Caco-2 (cell line): ENCODE measurements around the gene ATP2B1. TPM values are rescaled to one million over a fixed set of nuclear protein-coding genes. Genes with fewer than 3 reads are reported as not detected.

Experiments
- BruUV-seq: library from RNA; stranded (reverse); fragments of 400-500 nt; replicated peaks from 2 replicates; lab custom pipeline; 2021; lab: Mats Ljungman, UMichigan
- CTCF ChIA-PET: fragments of 300-600 bp; sonication (Branson Sonifier 250); formaldehyde crosslinking; loops from one replicate; lab custom pipeline; 2022; ENCODE audit warnings: antibody characterized with exemption; lab: Charles Lee
- POLR2A ChIA-PET: fragments of 300-600 bp; sonication (Branson Sonifier 250); formaldehyde crosslinking; loops from one replicate; lab custom pipeline; 2022; ENCODE audit warnings: antibody characterized with exemption; lab: Charles Lee
- DNase-seq, 2 experiments: peaks; one replicate each; pipeline versions ENCODE4 v3.0.0 to v3.0.0-alpha.2; 2020 to 2022
- H3K27me3 ChIP-seq: replicated peaks from 2 replicates; pipeline ENCODE4 v1.6.0; 2011; ENCODE audit warnings: low read length; ENCODE audit not compliant: control insufficient read depth, insufficient read depth
- H3K36me3 ChIP-seq: 2 replicates; pipeline ENCODE4 v1.5.1; 2011; ENCODE audit warnings: low read length; ENCODE audit not compliant: control insufficient read depth, insufficient read depth
- H3K4me1 ChIP-seq: fragments of 250-450 bp; sonication (Bioruptor Pico); 2 replicates; pipeline ENCODE4 v1.5.1; 2020; ENCODE audit warnings: mild to moderate bottlenecking
- H3K4me3 ChIP-seq: 2 replicates; pipeline ENCODE4 v1.5.1; 2011; ENCODE audit warnings: low read depth, mild to moderate bottlenecking, control low read depth, low read length
- H3K9me3 ChIP-seq: fragments of 250-450 bp; sonication (Bioruptor Pico); 2 replicates; pipeline ENCODE4 v1.5.1; 2020; ENCODE audit warnings: mild to moderate bottlenecking, moderate library complexity
- H3K27ac Mint-ChIP-seq: one replicate; pipeline ENCODE4 v1.8.0; 2022; ENCODE audit warnings: mixed read lengths; ENCODE audit not compliant: unreplicated experiment
- H3K27me3 Mint-ChIP-seq: one replicate; pipeline ENCODE4 v1.8.0; 2022; ENCODE audit warnings: mixed read lengths; ENCODE audit not compliant: insufficient read depth, unreplicated experiment
- H3K36me3 Mint-ChIP-seq: one replicate; pipeline ENCODE4 v1.8.0; 2022; ENCODE audit warnings: mild to moderate bottlenecking, mixed read lengths; ENCODE audit not compliant: insufficient read depth, unreplicated experiment
- H3K4me1 Mint-ChIP-seq: one replicate; pipeline ENCODE4 v1.8.0; 2022; ENCODE audit warnings: low read depth, mixed read lengths; ENCODE audit not compliant: unreplicated experiment
- H3K4me3 Mint-ChIP-seq: one replicate; pipeline ENCODE4 v1.8.0; 2022; ENCODE audit warnings: mild to moderate bottlenecking, moderate library complexity, mixed read lengths; ENCODE audit not compliant: unreplicated experiment
- H3K9me3 Mint-ChIP-seq: one replicate; pipeline ENCODE4 v1.8.0; 2022; ENCODE audit warnings: mixed read lengths; ENCODE audit not compliant: unreplicated experiment
- intact Hi-C: fragments of 100-400 bp; cut with micrococcal nuclease; formaldehyde crosslinking; loops from one replicate; pipeline ENCODE4 v1.10.0; 2022; ENCODE audit not compliant: unreplicated experiment
- total RNA-seq: library from RNA; stranded (reverse); gene quantifications from 2 replicates; pipeline ENCODE4 v1.2.3, GENCODE V29; 2022
- TF ChIP-seq, protein P1 (sequence below), 2 experiments: fragments of 200-600 bp in 1 of 2; IDR thresholded peaks; 1 replicate in 1 of 2; 2 replicates in 1 of 2; pipeline versions ENCODE4 v1.5.1 to v1.8.0; 2011 to 2022; ENCODE audit warnings: antibody characterized with exemption in 1 of 2, control low read depth in 1 of 2, inconsistent platforms in 1 of 2, low read depth in 1 of 2, low read length in 1 of 2, mild to moderate bottlenecking in 1 of 2, moderate library complexity in 1 of 2; ENCODE audit not compliant: insufficient read depth in 1 of 2, severe bottlenecking in 1 of 2, unreplicated experiment in 1 of 2

ATP2B1 gene
- total RNA-seq, 1 experiment from 2014 or later, result 107 TPM

DNA sequence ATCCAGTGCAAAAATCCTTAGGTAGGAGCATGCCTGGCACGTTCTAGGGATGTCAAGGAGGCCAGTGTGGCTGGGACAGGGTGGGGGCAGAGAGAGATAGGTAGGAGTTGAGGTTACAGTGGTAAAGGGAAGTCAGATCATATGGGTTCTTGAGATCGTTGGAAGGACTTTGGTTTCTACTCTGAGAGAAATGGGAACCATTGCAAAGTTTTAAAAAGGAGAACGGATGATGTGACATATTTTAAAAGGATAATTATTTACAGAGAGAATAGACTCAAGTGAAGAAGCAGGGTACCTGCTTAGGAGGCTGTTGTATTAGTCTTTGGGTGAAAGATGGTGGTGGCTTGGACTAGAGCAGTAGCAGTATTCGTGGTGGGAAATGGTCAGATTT lies 47.6 kb upstream of the ATP2B1 start:
- H3K4me3 ChIP-seq, result no peak overlapping the region
- H3K27me3 ChIP-seq, result no peaks in the 10 kb centered on the region
- peaks cover 23% of the 10 kb centered on the region for H3K9me3 Mint-ChIP-seq
- H3K36me3 Mint-ChIP-seq, result no peaks in the 10 kb centered on the region
- H3K27me3 Mint-ChIP-seq, result no peaks in the 10 kb centered on the region
- TF ChIP-seq, protein P1, sequence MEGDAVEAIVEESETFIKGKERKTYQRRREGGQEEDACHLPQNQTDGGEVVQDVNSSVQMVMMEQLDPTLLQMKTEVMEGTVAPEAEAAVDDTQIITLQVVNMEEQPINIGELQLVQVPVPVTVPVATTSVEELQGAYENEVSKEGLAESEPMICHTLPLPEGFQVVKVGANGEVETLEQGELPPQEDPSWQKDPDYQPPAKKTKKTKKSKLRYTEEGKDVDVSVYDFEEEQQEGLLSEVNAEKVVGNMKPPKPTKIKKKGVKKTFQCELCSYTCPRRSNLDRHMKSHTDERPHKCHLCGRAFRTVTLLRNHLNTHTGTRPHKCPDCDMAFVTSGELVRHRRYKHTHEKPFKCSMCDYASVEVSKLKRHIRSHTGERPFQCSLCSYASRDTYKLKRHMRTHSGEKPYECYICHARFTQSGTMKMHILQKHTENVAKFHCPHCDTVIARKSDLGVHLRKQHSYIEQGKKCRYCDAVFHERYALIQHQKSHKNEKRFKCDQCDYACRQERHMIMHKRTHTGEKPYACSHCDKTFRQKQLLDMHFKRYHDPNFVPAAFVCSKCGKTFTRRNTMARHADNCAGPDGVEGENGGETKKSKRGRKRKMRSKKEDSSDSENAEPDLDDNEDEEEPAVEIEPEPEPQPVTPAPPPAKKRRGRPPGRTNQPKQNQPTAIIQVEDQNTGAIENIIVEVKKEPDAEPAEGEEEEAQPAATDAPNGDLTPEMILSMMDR (IDR thresholded peaks at IDR 0.05; ENCODE audit: insufficient read depth in 1 of 2, low read depth in 1 of 2, low read length in 1 of 2, severe bottlenecking in 1 of 2, unreplicated experiment in 1 of 2), result no peak
- peak overlapping the region; percentile 6 for H3K27ac Mint-ChIP-seq
- peaks cover 20% of the 10 kb centered on the region for H3K4me1 ChIP-seq
- no TSS peak for BruUV-seq
- CTCF ChIA-PET, result no interaction called here
- H3K9me3 ChIP-seq, result no peaks in the 10 kb centered on the region
- no peak overlapping the region for H3K4me3 Mint-ChIP-seq
- POLR2A ChIA-PET, result no interaction called here
- no peak for DNase-seq
- intact Hi-C loops, result loop anchor here (2.0 kb wide), 1 partner anchor 19 kb away; no protein-coding TSS in a partner anchor
- no peaks in the 10 kb centered on the region for H3K36me3 ChIP-seq
- H3K4me1 Mint-ChIP-seq, result peaks cover 16% of the 10 kb centered on the region

DNA sequence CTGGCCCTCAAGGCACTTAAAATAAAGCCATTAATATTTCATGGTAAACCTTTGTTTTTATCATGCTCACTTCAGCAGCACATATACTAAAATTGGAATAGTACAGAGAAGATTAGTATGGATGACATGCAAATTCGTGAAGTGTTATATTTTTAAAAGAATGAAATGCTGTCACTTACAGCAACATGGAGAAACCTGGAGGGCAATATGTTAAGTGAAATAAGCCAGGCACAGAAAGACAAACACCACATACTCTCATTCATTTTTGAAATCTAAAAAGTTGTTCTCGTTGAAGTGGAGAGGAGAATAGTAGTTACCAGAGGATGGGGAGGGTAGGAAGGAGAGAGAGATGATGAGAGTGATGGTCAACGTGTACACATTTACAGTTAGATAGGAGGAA lies 45.4 kb upstream of the ATP2B1 start:
- POLR2A ChIA-PET, result no interaction called here
- peaks cover 31% of the 10 kb centered on the region for H3K4me1 ChIP-seq
- intact Hi-C loops, result no loop called here
- Mint-ChIP-seq H3K27me3 (no peaks in the 10 kb centered on the region), H3K4me1 (peaks cover 21% of the 10 kb centered on the region), H3K27ac (no peak overlapping the region), H3K9me3 (peaks cover 23% of the 10 kb centered on the region), H3K36me3 (no peaks in the 10 kb centered on the region), H3K4me3 (no peak overlapping the region)
- no peaks in the 10 kb centered on the region for H3K27me3 ChIP-seq
- CTCF ChIA-PET, result no interaction called here
- BruUV-seq, result no TSS peak
- no peak overlapping the region for H3K4me3 ChIP-seq
- no peaks in the 10 kb centered on the region; the same call in 1 of the 2 replicates for H3K9me3 ChIP-seq
- H3K36me3 ChIP-seq, result no peaks in the 10 kb centered on the region
- DNase-seq, result no peak
- TF ChIP-seq, protein P1 (IDR thresholded peaks at IDR 0.05; ENCODE audit: insufficient read depth in 1 of 2, low read depth in 1 of 2, low read length in 1 of 2, severe bottlenecking in 1 of 2, unreplicated experiment in 1 of 2), result no peak

DNA sequence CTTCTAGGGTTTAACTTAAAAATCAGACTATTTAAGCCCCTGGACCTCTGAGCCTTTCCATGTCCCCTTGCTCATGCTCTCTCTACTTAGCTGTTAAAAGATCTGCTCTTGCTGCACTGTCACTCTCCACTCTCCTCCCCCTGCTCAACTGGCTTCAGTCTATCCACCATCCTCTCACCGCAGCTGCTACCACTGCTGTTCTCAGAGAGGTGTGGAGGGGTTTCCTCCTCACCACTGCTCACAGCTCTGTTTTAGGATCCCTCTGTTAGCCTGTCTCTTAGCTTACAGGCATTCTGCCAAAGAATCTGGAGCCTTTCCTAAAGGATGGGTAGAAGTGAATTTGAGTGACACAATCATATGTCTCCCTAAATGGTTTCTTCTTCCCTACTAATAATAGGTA lies 43.7 kb upstream of the ATP2B1 start:
- peaks cover 23% of the 10 kb centered on the region for H3K9me3 Mint-ChIP-seq
- H3K4me1 Mint-ChIP-seq, result peaks cover 21% of the 10 kb centered on the region
- H3K27ac Mint-ChIP-seq, result no peak overlapping the region
- CTCF ChIA-PET, result no interaction called here
- no TSS peak for BruUV-seq
- no peak overlapping the region for H3K4me3 Mint-ChIP-seq
- no peak for DNase-seq
- Histone ChIP-seq H3K9me3 (no peaks in the 10 kb centered on the region; the same call in 1 of the 2 replicates), H3K4me3 (no peak overlapping the region), H3K4me1 (peaks cover 28% of the 10 kb centered on the region), H3K36me3 (no peaks in the 10 kb centered on the region), H3K27me3 (no peaks in the 10 kb centered on the region)
- POLR2A ChIA-PET, result no interaction called here
- H3K36me3 Mint-ChIP-seq, result no peaks in the 10 kb centered on the region
- TF ChIP-seq, protein P1 (IDR thresholded peaks at IDR 0.05; ENCODE audit: insufficient read depth in 1 of 2, low read depth in 1 of 2, low read length in 1 of 2, severe bottlenecking in 1 of 2, unreplicated experiment in 1 of 2), result no peak
- H3K27me3 Mint-ChIP-seq, result no peaks in the 10 kb centered on the region
- intact Hi-C loops, result no loop called here
